HG03378 (cell line): Measurements from ENCODE around the gene IRF8.
"Not testable (repeated sequence)": the region's sequence is repeated elsewhere in the genome, so short reads cannot be mapped to it uniquely, and the experiment has no call there.

Experiments
- ATAC-seq: cut with Tn5 transposase; IDR thresholded peaks from one replicate; pipeline ENCODE4 v1.9.1; 2021; ENCODE audit warnings: mild to moderate bottlenecking, moderate library complexity; ENCODE audit not compliant: unreplicated experiment

Gene IRF8

DNA sequence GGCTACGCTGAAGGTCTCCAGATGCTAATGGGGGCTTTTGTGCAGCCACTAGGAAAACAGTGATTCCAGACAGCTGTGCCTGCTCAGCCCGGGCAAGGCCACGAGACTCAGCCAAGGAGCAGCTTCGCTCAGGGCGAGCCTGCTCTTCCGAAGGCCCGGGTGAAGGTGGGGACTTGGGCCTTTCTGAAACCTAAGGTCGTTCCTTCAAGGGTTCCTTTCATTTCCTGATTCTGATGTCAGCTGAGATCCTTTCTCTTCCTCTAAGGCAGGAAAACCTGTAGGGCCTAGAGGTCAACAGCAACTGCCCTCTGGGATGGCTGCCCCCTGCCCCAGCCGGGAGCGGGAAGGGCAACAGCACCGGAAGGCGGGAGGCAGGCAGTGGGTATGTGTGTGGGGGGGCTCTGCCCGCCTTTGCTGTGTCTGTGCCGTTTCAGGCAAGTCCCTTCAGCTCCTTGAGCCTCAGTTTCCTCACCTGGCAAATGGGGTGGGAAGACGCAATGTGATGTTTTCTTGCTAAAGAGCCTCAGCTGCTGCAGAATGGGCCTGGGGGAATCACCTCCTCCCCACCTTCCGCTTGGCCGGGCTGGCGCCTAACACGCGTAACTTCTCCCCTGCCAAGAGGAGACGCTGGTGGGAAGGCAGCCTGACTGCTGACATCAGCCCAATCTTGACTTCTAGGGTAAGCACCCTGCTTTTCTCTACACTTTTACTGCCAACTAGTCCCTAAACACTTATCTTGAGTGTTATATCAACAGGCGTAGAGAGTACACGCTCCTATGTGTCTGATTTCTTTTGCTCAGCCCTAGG lies 32.8 kb downstream of the IRF8 start:
- no peak for ATAC-seq

DNA sequence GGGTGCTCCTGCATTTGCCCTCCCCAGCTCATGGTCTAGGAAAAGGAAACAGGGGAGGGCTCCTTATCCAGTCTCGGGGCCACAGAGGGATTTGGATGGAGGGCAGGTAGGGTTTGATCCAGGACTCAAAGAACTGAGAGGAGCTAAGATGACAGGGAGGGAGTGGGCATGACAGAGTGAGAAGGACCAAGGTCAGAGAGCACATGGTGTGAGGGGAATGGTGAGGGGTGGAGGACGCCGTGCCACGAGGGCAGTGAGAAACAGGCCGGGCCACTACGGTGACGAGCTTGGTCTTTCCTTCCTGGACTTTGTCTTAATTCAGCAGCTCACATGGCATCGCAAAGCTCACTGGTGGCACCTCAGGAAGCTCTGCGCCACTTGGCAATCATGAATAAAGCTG lies 35.2 kb downstream of the IRF8 start:
- no peak for ATAC-seq

DNA sequence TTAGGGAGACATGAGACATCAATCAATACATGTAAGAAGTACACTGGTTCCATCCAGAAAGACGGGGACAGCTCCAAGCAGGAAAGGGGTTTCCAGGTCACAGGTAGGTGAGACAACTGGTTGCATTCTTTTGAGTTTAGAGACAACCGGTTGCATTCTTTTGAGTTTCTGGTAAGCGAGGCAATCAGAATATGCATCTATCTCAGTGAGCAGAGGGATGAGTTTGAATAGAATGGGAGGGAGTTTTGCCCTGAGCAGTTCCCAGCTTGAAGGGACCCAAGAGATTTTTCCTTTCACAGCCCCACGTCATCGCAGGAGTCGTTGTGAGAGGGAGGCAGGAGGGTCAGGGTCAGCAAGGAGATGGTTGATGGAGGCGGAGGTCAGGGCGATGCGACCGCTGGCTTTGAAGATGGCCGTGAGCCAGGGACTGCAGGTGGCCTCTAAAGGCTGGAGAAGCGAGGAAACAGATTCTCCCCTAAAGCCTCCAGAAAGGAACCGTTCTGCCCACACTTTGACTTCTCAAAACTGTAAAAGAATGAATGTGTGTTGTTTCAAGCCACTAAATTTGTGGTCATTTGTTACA lies 36.5 kb downstream of the IRF8 start:
- peak; percentile 36 for ATAC-seq

DNA sequence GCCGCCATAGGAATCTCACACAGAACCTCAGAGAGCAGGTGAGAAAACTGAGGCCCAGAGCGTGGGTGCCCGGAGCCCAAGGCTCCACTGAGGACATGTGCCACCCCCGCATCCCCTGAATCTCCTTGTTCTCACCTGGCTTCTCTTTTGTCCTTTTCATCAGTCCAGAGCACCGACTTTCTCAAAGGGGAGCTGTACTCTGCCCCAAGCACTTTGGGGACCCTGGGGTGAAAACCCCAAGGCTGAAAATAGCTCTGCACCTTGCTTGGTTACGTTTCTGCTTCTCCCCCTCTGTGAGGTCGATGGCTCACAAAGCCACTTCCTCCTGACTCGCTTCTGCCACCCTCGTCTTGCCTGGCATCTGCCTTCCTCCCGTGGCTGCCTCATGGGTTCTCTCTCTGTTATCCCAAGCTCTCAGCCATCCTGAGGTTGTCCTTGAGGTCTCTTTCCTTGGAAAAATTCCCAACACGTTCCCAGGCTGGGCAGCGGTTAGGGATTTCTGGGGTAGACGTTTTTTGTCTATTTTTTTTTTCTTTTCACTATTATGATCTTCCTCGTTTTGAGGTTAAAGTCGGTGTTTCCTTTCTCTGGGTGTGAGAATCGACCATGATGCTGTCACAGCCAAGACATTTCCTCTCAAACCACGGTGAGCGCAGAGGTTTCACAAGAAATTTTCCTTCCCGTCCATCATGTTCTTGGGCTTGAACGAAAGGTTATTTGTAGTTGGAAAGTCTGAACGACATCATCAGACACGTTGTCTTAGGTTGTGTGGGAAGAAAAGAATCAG lies 37.2 kb downstream of the IRF8 start:
- ATAC-seq = peak; percentile 55

DNA sequence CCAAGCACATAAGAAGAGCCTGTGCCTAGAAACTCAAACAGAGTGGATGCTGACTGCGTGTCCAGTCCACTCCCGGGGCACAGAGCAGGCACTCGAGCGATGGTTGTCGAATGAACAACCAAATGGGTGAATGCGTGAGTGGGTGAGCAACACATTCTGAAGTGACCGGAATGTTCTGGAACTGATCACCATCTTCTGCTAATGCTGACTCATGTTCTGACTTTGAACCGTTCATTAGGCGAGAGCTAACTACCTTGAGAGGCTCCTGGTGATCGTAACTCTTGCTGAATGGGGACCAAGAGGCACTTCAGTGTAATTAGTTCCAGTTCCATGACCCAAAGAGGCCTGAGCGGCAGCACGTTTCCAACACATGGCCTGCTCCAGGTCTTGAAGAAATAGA lies 37.9 kb downstream of the IRF8 start:
- ATAC-seq = no peak

DNA sequence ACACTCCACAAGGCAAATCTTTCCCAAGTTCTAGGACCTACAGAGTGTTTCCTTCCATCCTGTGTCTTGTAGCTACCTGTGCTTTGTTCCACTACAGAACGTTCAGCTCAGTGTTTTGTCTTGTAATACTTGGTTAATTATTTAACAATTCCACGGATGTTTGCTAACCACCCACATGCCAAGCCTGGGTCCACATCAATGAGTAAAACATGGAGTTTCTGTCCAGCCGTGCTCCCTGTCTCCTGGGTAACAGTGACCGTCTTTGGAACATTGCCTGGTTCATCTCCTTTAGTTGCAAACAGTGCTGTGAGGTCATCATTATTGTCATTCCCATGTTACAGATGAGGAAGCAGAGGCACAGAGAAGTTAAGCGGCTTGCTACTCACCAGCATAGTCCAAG lies 41.3 kb downstream of the IRF8 start:
- ATAC-seq = no peak

DNA sequence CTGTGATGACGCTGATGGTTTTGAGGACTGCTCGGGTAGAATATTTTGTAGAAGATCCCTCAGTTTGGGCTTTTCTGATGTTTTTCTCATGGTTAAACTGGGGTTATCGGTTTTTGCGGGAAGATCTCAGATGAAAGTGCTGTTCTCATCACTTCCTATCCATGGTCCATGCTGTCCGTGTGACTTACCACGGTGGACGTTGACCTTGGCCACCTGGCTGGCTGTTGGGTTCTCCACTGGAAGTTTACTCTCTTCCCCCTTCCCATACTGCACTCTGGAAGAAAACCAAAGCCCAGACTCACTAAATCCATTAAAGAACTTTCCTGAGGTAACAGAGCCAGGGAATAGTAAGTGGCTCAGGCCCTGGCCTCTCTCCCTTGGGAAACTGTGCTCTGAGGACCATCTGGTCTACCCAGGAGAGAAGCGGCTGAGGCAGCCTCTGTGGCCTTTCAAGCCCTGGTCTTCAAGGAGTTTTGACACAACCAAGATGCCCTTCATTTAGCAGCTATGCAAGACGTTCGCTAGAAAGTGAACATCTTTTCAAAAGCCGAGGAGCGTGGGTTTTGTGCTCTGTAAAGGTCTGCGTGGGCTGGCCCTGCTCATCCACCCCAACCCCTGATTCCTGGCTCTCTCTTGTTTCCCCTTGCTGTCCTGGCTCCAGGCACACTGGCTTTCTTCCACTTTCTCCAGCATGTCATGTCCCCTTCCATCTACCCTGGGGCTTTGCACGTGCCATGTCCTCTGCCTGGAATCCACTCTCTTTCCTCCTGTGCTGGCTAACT lies 43.1 kb downstream of the IRF8 start:
- no peak for ATAC-seq

DNA sequence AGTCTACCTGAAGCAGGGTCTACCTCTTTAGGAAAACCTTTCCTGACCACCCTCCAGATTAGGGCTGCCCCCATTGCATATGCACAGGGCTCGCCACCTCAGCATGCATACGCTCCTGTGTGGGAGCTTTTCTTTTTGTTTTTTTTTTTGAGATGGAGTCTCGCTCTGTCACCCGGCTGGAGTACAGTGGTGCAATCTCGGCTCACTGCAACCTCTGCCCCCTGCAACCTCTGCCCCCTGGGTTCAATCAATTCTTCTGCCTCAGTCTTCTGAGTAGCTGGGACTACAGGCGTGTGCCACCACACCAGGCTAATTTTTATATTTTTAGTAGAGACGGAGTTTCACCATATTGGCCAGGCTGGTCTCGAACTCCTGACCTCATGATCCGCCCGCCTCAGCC lies 43.7 kb downstream of the IRF8 start:
- not testable (repeated sequence) for ATAC-seq

DNA sequence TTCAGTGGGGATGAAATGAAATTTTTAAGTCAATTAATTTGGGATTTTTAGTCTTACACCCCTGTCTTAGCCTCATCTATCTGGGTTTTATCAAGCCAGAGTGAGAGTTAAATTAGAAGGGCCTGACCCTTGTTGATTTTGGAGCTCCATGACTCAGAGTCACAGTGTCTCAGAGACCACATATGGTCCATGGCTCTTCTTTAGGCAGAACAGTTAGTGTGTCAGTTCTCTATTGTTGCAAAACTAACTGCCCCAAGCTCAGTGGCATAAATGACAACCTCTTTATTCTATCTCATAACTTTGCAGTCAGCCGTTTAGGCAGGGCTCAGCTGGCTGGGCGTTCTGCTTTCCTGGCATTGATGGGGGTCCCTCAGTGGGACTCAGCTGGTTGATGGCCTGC lies 44.7 kb downstream of the IRF8 start:
- no peak for ATAC-seq

DNA sequence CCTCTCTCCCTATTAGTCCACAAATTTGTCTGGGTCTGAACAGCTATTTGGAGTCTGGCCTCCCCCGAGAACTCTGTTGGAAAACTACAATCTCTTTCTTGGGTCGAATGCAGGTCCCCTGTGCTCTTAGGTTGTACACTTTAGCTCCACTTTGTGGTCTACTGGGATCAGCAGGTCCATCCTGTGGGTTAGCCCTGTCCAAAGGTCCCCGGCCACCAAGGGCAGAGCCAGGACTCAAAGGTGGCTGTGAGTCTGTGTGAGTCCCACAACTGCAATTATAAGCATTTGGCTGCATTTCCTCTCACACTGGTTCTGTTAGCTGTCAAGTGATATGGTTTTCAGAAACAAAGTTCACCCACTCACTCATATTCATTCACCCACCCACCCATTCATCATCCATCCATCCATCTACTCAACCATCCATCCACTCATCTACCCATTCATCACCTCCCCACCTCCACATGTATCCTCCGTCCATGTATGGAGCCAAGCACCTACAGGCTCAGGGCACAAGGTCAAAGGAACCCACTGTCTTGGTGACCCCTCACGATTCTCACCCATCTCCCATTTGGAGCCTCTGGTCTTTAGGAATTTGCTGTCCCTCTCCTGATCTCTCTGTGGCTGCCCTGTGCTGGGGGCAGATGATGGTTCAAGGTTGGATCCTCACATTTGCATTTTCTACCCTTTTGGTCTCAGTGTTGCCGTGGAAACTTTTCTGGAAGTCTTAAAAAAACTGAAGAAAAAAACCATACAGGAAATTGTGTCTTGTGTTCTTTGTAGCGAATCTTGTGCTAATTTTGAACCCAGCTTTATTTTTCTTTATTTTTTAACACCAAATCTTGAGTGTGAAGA lies 45.8 kb downstream of the IRF8 start:
- ATAC-seq = no peak

DNA sequence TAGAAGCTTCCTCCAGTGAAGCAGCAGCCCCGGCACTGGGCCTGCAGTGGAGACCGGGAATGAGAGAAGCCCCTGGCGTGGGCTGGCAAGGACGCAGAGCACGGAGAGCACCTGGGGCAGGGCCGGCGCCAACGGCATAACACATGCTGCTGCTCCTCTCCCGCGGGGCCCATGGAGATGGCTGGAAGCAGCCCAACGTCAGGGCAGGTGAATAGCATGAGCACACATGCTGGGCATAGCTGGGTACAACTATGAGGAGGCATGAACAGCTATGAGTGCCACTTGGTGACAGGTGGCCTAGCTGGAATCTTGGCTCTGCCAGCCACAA lies 46.4 kb downstream of the IRF8 start:
- ATAC-seq = no peak

DNA sequence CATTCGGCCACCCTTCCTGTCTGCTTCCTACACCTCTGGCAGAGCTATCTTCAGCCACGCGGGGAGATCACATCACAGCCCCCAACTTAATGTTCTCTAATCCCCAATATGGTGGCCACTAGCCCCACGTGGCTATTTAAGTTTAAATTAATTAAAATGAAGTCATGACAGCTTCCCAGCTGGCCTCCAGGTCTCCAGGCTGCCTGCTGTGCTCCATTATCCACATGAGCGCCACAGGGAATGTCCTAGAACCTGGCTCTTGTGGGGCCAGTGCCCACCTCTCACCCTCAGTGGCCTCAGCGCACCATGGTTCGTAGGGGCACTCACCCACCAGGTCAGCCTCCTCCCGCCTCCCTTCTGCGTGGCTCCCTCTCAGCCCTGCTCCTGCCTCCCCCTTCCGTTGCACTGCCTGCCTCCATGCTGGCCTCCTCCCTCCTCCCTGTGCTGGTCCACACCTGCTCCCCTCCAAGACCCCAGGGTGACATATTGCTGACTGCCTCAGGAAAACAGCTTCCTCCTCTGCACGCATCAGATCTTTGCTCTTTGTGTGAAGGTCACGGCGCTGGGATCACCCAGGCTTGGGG lies 47.7 kb downstream of the IRF8 start:
- no peak for ATAC-seq

DNA sequence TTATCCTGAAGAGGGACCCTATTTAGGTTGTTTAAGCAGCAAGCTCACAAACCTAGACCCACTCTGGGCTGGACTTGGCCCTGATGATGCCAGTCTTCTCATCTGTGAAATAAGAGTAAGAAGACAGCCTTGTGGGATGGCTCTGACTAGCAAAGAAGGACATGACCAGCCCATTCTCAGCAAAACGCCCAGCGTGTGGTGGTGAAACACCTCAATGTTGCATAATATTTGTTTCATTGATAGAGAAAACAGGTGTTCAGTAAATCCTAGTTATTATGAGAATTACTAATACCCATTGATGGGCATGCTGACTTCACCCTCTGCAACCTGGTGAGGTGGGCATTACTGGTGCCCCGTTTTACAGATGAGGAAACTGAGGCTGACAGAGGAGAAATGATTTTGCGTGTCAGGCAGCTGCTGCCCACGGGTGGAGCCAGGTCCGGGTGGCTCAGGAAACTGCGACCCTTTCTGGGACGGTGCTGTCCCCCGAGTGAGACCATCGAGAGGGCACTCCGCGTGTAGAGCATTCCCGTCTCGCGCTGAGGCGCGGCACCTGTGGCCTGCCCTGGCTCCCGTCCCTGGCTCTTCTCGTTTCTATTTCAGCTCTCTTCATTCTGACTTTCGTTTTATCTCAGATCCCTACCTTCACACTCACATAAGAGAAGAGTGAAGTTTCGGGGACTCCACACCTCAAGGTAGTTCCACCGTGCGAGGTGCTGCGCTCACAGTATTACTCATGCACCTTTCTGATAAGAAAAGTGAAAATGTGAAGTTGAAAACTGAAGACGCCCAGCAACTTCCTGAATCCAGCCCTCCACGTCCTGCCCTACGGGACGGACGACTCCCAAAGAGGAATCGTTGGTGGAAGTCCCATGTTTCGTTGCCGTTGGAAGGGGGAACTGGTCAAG lies 48.5 kb downstream of the IRF8 start:
- peak; percentile 68 for ATAC-seq

DNA sequence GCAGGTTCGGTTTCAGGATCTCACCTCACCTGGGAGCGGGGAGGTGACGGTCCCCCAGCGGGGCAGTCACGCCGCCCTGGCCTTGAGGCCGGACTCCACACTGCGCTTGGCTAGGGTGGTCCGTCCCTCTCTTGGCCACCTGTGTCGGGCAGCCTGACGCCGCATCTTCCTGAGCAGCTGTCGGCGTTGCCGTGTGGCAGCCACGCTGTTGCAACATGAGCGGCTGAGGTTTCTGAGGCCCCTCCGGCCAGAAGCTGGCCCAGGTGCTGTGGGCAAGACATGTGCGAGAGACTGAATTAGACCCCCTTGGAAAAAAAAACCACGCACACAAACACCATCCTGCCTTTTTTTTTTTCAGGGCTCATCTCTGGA lies 49.2 kb downstream of the IRF8 start:
- ATAC-seq = peak; percentile 5

DNA sequence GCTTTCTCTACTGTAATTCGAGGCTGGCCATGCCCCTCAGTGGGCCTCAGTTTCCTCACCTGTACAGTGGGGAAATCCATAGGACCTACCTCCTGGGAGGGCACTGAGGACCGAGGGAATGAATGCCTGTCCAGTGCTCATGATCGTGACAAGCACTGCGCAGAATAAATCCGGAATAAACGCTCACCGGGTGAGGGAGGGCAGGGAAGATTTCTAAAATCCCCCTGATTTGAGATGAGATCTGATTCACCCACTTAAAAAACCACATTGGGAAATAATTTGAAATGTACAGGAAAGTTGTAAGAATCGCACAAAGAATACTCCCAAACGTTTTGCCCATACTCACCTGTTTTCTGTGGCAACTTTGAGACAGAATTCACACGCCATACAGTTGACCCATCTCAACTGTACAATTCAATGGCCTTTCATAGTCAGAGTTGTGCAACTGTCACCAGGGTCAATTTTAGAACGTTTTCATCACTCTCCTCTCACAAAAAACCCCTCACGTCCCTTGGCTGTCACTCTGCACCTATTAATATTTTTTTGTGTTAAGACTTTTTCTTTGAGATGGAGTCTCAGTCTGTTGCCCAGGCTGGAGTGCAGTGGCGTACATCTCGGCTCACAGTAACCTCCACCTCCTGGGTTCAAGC lies 49.8 kb downstream of the IRF8 start:
- ATAC-seq = no peak

DNA sequence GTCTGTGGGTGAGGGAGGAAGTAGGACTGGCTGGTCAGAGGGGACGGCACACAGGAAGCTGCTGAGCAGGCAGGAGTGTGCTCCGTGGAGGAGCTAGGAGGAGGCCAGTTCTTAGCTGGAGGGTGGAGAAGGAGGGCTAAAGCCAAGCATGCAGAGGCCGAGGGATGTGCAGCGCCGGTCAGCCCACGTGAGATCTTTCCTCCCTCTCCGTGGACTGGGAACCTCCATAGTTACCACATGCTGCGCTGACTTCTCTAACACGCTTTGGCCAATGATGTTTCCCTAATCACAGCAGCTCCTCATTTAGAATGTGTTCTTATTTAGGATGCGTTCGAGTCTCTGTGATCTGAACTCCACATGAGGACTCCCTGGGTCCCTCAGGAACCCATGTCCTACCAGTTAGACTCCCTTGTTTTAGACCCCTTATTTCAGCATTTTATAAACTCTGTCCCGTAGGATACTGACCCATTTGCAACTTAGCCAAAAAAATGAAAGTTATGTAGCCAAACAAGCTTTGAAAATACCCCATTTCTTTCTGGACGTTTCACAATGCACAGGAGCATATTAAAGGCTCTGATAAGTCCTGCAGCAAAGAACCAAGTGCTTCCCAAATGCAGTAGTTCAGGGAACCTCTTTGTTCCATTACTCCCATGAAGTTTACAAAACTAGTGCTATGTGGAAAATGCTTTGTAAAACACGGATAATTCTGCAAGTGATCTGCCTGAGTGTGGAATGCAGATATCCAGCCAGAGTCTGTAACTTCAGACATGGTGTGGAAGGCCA lies 51.4 kb downstream of the IRF8 start:
- ATAC-seq = no peak

DNA sequence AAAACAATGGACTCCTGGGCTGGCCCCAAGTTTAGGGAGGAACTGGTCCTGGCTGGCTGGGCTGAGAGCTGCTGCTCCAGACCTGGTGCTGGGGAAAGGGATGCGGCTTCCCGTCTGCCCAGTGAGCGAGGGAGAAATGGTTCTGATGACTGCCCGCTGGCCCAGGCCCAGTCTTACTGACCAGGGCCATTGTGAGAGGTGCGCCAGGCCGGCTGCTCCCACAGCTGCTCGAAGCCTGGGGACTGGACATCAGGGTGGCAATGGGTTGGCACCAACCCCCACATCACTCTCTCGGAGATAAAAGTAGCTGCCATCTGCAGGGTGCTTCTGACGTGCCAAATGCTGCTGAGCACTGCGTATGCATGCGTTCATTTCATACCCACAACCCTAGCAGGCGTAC lies 53.2 kb downstream of the IRF8 start:
- no peak for ATAC-seq

DNA sequence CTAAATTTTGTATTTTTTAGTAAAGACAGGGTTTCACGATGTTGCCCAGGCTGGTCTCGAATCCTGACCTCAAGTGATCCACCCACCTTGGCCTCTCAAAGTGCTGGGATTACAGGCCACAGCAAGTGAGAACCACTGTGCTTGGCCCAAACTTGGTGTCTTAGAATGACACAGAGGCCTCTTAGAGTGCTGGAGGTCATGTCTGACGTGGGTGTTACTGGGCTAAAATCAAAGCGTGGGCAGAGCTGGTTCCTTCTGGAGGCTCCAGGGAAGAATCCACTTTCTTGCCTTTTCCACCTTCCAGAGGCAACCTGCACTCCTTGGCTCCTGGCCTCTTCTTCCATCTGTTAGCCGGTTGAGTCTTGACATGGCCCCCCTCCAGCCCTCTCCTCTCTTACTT lies 53.8 kb downstream of the IRF8 start:
- no peak for ATAC-seq
